HG03175 (cell line): ENCODE measurements around the gene TXLNG.
A peak's percentile ranks its signal among the peaks of the same experiment; 100 is the strongest.
"Not testable (repeated sequence)": the region's sequence is repeated elsewhere in the genome, so short reads cannot be mapped to it uniquely, and the experiment has no call there.

Experiments used
- ATAC-seq: cut with Tn5 transposase; IDR thresholded peaks from one replicate; pipeline ENCODE4 v1.9.1; 2021; ENCODE audit warnings: mild to moderate bottlenecking, moderate library complexity; ENCODE audit not compliant: unreplicated experiment

The TXLNG gene

GRCh38 chrX:16838202-16839066, 52.2 kb downstream of the TXLNG start:
- ATAC-seq, result no peak

- ATAC-seq, result no peak
These were observed 53.1 kb downstream of the TXLNG start for GRCh38 chrX:16839219-16839851.

- no peak for ATAC-seq
These were observed 53.7 kb downstream of the TXLNG start for GRCh38 chrX:16839852-16840460.

- no peak for ATAC-seq
These were observed 56.4 kb downstream of the TXLNG start for GRCh38 chrX:16842684-16843083.

- ATAC-seq, result no peak
These were observed 57.1 kb downstream of the TXLNG start for GRCh38 chrX:16843208-16843909.

GRCh38 chrX:16845686-16846085, 59.4 kb downstream of the TXLNG start:
- ATAC-seq, result no peak

- no peak for ATAC-seq
These were observed 62.3 kb downstream of the TXLNG start for GRCh38 chrX:16848541-16848940.

- ATAC-seq, result no peak
These were observed 65.2 kb downstream of the TXLNG start for GRCh38 chrX:16851421-16851820.

GRCh38 chrX:16851827-16852226, 65.6 kb downstream of the TXLNG start:
- ATAC-seq, result no peak

GRCh38 chrX:16852617-16853179, 66.4 kb downstream of the TXLNG start:
- no peak for ATAC-seq

- no peak for ATAC-seq
These were observed 67.3 kb downstream of the TXLNG start for GRCh38 chrX:16853537-16853936.

- ATAC-seq, result no peak
These were observed 69.3 kb downstream of the TXLNG start for GRCh38 chrX:16855363-16856075.

GRCh38 chrX:16856076-16856404, 69.8 kb downstream of the TXLNG start:
- ATAC-seq, result not testable (repeated sequence)

- ATAC-seq, result no peak
These were observed 70.5 kb downstream of the TXLNG start for GRCh38 chrX:16856744-16857143.

GRCh38 chrX:16862829-16863228, 76.6 kb downstream of the TXLNG start:
- no peak for ATAC-seq

GRCh38 chrX:16867947-16868346, 81.7 kb downstream of the TXLNG start:
- no peak for ATAC-seq

GRCh38 chrX:16868920-16869319, 82.7 kb downstream of the TXLNG start:
- ATAC-seq, result no peak

- ATAC-seq, result peak; percentile 46
These were observed 83.3 kb downstream of the TXLNG start for GRCh38 chrX:16869393-16870094.

GRCh38 chrX:16870095-16870861, 84.0 kb downstream of the TXLNG start, which contains the start of gene RBBP7:
Gene RBBP7 (minus strand): TSS chrX:16870362. CDS start chrX:16870053, 309 bp downstream.
- ATAC-seq, result peak; percentile 68
